Neural crest cell (in vitro differentiated cells): ENCODE results near the gene NDUFB3. TPM values are rescaled to one million over a fixed set of nuclear protein-coding genes. Genes with fewer than 3 reads are reported as not detected.

Source experiments
- DNase-seq: peaks from one replicate; pipeline ENCODE4 v3.0.0; 2021; ENCODE audit warnings: low read depth, mixed read lengths, low spot score
- H3K27ac Mint-ChIP-seq: one replicate; pipeline ENCODE4 v1.8.0; 2021; ENCODE audit warnings: mild to moderate bottlenecking, mixed read lengths; ENCODE audit not compliant: unreplicated experiment
- H3K27me3 Mint-ChIP-seq: 2 replicates; pipeline ENCODE4 v1.8.0; 2021; ENCODE audit warnings: low read depth, mild to moderate bottlenecking, mixed read lengths
- H3K36me3 Mint-ChIP-seq: 2 replicates; pipeline ENCODE4 v1.8.0; 2021; ENCODE audit warnings: low read depth, mild to moderate bottlenecking, mixed read lengths
- H3K4me1 Mint-ChIP-seq: 2 replicates; pipeline ENCODE4 v1.8.0; 2021; ENCODE audit warnings: mixed read lengths
- H3K4me3 Mint-ChIP-seq: one replicate; pipeline ENCODE4 v1.8.0; 2021; ENCODE audit warnings: mild to moderate bottlenecking, mixed read lengths
- H3K9me3 Mint-ChIP-seq: 2 replicates; pipeline ENCODE4 v1.8.0; 2021; ENCODE audit warnings: mixed read lengths
- total RNA-seq: library from RNA; stranded (reverse); gene quantifications from 2 replicates; pipeline ENCODE4 v1.2.1, GENCODE V29; 2021
- TF ChIP-seq, protein P1 (sequence below): fragments of 200-600 bp; sonication (generic); conservative IDR thresholded peaks from 2 replicates; pipeline ENCODE4 v1.5.0; 2021; ENCODE audit warnings: antibody characterized with exemption, mild to moderate bottlenecking

NDUFB3 gene
- total RNA-seq, 1 donor from 2014 or later = 87.1 TPM

- H3K27ac Mint-ChIP-seq = no peak overlapping the region
- peaks cover 17% of the 10 kb centered on the region for H3K4me1 Mint-ChIP-seq
- H3K9me3 Mint-ChIP-seq = no peaks in the 10 kb centered on the region
- TF ChIP-seq, protein P1, sequence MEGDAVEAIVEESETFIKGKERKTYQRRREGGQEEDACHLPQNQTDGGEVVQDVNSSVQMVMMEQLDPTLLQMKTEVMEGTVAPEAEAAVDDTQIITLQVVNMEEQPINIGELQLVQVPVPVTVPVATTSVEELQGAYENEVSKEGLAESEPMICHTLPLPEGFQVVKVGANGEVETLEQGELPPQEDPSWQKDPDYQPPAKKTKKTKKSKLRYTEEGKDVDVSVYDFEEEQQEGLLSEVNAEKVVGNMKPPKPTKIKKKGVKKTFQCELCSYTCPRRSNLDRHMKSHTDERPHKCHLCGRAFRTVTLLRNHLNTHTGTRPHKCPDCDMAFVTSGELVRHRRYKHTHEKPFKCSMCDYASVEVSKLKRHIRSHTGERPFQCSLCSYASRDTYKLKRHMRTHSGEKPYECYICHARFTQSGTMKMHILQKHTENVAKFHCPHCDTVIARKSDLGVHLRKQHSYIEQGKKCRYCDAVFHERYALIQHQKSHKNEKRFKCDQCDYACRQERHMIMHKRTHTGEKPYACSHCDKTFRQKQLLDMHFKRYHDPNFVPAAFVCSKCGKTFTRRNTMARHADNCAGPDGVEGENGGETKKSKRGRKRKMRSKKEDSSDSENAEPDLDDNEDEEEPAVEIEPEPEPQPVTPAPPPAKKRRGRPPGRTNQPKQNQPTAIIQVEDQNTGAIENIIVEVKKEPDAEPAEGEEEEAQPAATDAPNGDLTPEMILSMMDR = no peak
- H3K27me3 Mint-ChIP-seq = peaks cover 10% of the 10 kb centered on the region
- peaks cover 2% of the 10 kb centered on the region for H3K36me3 Mint-ChIP-seq
- H3K4me3 Mint-ChIP-seq = no peak overlapping the region
- DNase-seq = no peak
These were observed 56.2 kb downstream of the NDUFB3 start for GRCh38 chr2:201128033-201128432.

DNA sequence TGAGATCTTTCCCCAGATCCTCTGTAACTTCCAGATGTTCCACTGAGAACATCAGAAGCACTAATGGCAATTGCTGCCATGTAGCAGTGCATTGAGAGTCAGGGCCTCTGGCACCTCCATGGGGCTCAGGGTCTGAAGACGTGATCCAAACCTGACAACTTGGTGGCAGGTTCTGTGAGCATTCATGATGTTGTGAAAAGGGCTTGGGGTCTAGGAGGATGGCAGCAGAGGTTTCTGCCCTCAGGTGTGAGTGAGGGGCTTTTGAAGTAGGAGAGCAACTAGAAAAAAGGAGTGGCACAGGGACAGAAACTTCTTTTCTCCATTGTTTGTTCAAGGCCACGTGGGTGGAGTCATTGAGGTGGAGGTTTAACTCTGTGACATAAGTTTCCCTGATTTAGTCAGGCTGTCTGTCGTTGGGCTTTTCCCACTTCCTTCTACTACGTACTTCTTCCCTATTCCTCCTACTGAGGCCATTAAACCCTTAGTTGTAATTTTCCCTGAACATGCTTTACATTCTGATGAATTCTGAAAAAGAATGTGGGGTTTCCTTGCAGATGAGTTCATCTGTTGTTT lies 57.2 kb downstream of the NDUFB3 start:
- TF ChIP-seq, protein P1 = no peak
- H3K27me3 Mint-ChIP-seq = peaks cover 8% of the 10 kb centered on the region
- no peak overlapping the region for H3K4me3 Mint-ChIP-seq
- DNase-seq = no peak
- peak overlapping the region; percentile 20 for H3K27ac Mint-ChIP-seq
- H3K9me3 Mint-ChIP-seq = no peaks in the 10 kb centered on the region
- peaks cover 5% of the 10 kb centered on the region for H3K36me3 Mint-ChIP-seq
- peaks cover 11% of the 10 kb centered on the region for H3K4me1 Mint-ChIP-seq

GRCh38 chr2:201130524-201131186 lies 58.9 kb downstream of the NDUFB3 start:
- Mint-ChIP-seq H3K4me3 (no peak overlapping the region), H3K4me1 (no peaks in the 10 kb centered on the region)

GRCh38 chr2:201132518-201132917 lies 60.7 kb downstream of the NDUFB3 start:
- peak overlapping the region; percentile 29 for H3K27ac Mint-ChIP-seq
- H3K9me3 Mint-ChIP-seq = no peaks in the 10 kb centered on the region
- H3K27me3 Mint-ChIP-seq = peaks cover 2% of the 10 kb centered on the region
- peaks cover 6% of the 10 kb centered on the region for H3K4me1 Mint-ChIP-seq
- H3K36me3 Mint-ChIP-seq = peaks cover 5% of the 10 kb centered on the region
- DNase-seq = no peak
- no peak overlapping the region for H3K4me3 Mint-ChIP-seq
- TF ChIP-seq, protein P1 = no peak

More at GRCh38 chr2:201130524-201131186, 58.9 kb downstream of the NDUFB3 start:
- TF ChIP-seq, protein P1 = no peak
- peaks cover 5% of the 10 kb centered on the region for H3K36me3 Mint-ChIP-seq
- no peaks in the 10 kb centered on the region for H3K9me3 Mint-ChIP-seq
- H3K27ac Mint-ChIP-seq = no peak overlapping the region
- H3K27me3 Mint-ChIP-seq = peaks cover 2% of the 10 kb centered on the region
- DNase-seq = no peak

Other genes with a start within 250 kb of the NDUFB3 start
- gene CLK1, start 207.3 kb upstream of the NDUFB3 start, total RNA-seq = 69.2 and 71.5 TPM in 2 replicates
- gene PPIL3, start 182.9 kb upstream of the NDUFB3 start, total RNA-seq = 59.7 and 66.0 TPM in 2 replicates
- 49.8 and 50.6 TPM in 2 replicates for gene NIF3L1, start 182.6 kb upstream of the NDUFB3 start, total RNA-seq
- 30.9 and 40.3 TPM in 2 replicates for gene ORC2, start 108.3 kb upstream of the NDUFB3 start, total RNA-seq
- 14.6 and 17.4 TPM in 2 replicates for gene HYCC2, start 330 bp upstream of the NDUFB3 start, total RNA-seq
- 14.4 and 16.7 TPM in 2 replicates for gene CFLAR, start 44.2 kb downstream of the NDUFB3 start, total RNA-seq
- gene CASP10, start 111.1 kb downstream of the NDUFB3 start, total RNA-seq = not detected in 2 replicates
- gene CASP8, start 188.5 kb downstream of the NDUFB3 start, total RNA-seq = 1.9 and 2.5 TPM in 2 replicates